ENCODE measurements around the gene ETV5. TPM values are rescaled to one million over a fixed set of nuclear protein-coding genes. Genes with fewer than 3 reads are reported as not detected.

Gene ETV5
- total and polyA plus RNA-seq, 2 of the 4 experiments (the other 2 are of a cell fraction): 15.7 to 20.1 TPM

- Histone ChIP-seq H3K18ac (ENCODE audit: low read depth, low read length) (no peak overlapping the region), H2AK5ac (ENCODE audit: low read depth, low read length) (no peak overlapping the region), H3K56ac (ENCODE audit: extremely low read depth, insufficient read depth, low read length) (no peak overlapping the region), H4K5ac (ENCODE audit: low read depth, low read length) (no peak overlapping the region), H2BK5ac (ENCODE audit: low read depth, low read length, poor library complexity, severe bottlenecking) (no peak overlapping the region), H2AK9ac (replicated peaks; ENCODE audit: low read depth, low read length, poor library complexity) (no peak overlapping the region), H3K14ac (replicated peaks; ENCODE audit: low read depth, low read length) (no peak overlapping the region), H4K8ac (ENCODE audit: low read depth in 2 of 2, low read length in 2 of 2) (no peak overlapping the region), H4K20me1 (ENCODE audit: insufficient read depth, low read length) (no peaks in the 10 kb centered on the region), H3K9me1 (ENCODE audit: insufficient read depth, low read length) (peaks cover 9% of the 10 kb centered on the region; the same call in 1 of the 2 replicates), H3K9me3 (ENCODE audit: control insufficient read depth, insufficient read depth, low read length) (no peaks in the 10 kb centered on the region), H2BK20ac (ENCODE audit: low read depth, low read length) (no peak overlapping the region), H3K27ac (ENCODE audit: insufficient read depth, low read length) (no peak overlapping the region), H3K4me3 (ENCODE audit: insufficient read depth, low read depth, low read length) (no peak overlapping the region), H3K36me3 (ENCODE audit: control insufficient read depth, insufficient read depth, low read length) (peaks cover 24% of the 10 kb centered on the region), H4K91ac (ENCODE audit: insufficient read depth, low read depth, low read length) (no peak overlapping the region), H3K23ac (ENCODE audit: low read depth, low read length) (no peak overlapping the region), H2AFZ (replicated peaks; ENCODE audit: low read length, poor library complexity) (no peak overlapping the region), H2BK120ac (ENCODE audit: low read depth, low read length) (no peak overlapping the region), H3K4ac (ENCODE audit: low read depth, low read length) (no peak overlapping the region), H3K4me2 (ENCODE audit: low read depth, low read length) (no peak overlapping the region), H3K9ac (ENCODE audit: low read depth, low read length) (no peak overlapping the region), H3K4me1 (ENCODE audit: control insufficient read depth, insufficient read depth, low read length) (peaks cover 4% of the 10 kb centered on the region; the same call in 1 of the 2 replicates), H3K79me1 (ENCODE audit: low read depth in 1 of 2, low read length in 2 of 2) (0 out of 4 replicates have a peak, but pooled peaks cover 5 to 9% of the 10 kb centered on the region in 2 experiments), H2BK15ac (ENCODE audit: low read depth, low read length) (no peak overlapping the region), H3K27me3 (ENCODE audit: control insufficient read depth, insufficient read depth, low read length) (no peaks in the 10 kb centered on the region)
- no peak for ATAC-seq (ENCODE audit: low read depth)
- intact Hi-C loops (cut with micrococcal nuclease): no loop called here
- POLR2A ChIA-PET (ENCODE audit: unreplicated experiment): no interaction called here
- CTCF ChIA-PET: interaction anchor here (0.9 kb wide), 1 partner anchor 34 kb away, joined by 4 read pairs; no protein-coding TSS in a partner anchor
- BruUV-seq (replicated peaks): no TSS peak
- dilution Hi-C loops (cut with HindIII; ENCODE audit: low sequenced_read_pairs, unreplicated experiment): no loop called here
- no peak for DNase-seq
- TF ChIP-seq MAZ (IDR thresholded peaks at IDR 0.05; ENCODE audit: borderline replicate concordance, low read depth, low read length) (no peak), ELK1 (IDR thresholded peaks at IDR 0.05; ENCODE audit: borderline replicate concordance, low read depth, low read length) (no peak), CEBPB (IDR thresholded peaks at IDR 0.05; ENCODE audit: low read depth, low read length) (no peak), FOS (IDR thresholded peaks at IDR 0.05; ENCODE audit: low read depth, low read length) (no peak), BHLHE40 (IDR thresholded peaks at IDR 0.05; ENCODE audit: low read depth, low read length) (no peak), RFX5 (IDR thresholded peaks at IDR 0.05; ENCODE audit: low read depth, low read length) (no peak), RCOR1 (IDR thresholded peaks at IDR 0.05; ENCODE audit: insufficient replicate concordance, low read length) (no peak), NFE2L2 (IDR thresholded peaks at IDR 0.05; ENCODE audit: low read depth, low read length) (no peak), CHD1 (IDR thresholded peaks at IDR 0.05; ENCODE audit: low read depth, low read length) (no peak), POLR2A (IDR thresholded peaks at IDR 0.05; ENCODE audit: low read depth, low read length) (no peak), SMC3 (IDR thresholded peaks at IDR 0.05; ENCODE audit: low read depth, low read length) (no peak), MXI1 (IDR thresholded peaks at IDR 0.05; ENCODE audit: borderline replicate concordance, low read depth, low read length) (no peak)
- TF ChIP-seq, protein P1, sequence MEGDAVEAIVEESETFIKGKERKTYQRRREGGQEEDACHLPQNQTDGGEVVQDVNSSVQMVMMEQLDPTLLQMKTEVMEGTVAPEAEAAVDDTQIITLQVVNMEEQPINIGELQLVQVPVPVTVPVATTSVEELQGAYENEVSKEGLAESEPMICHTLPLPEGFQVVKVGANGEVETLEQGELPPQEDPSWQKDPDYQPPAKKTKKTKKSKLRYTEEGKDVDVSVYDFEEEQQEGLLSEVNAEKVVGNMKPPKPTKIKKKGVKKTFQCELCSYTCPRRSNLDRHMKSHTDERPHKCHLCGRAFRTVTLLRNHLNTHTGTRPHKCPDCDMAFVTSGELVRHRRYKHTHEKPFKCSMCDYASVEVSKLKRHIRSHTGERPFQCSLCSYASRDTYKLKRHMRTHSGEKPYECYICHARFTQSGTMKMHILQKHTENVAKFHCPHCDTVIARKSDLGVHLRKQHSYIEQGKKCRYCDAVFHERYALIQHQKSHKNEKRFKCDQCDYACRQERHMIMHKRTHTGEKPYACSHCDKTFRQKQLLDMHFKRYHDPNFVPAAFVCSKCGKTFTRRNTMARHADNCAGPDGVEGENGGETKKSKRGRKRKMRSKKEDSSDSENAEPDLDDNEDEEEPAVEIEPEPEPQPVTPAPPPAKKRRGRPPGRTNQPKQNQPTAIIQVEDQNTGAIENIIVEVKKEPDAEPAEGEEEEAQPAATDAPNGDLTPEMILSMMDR (conservative IDR thresholded peaks at IDR 0.05; ENCODE audit: low read depth, low read length): no peak
- TF ChIP-seq, protein P2, sequence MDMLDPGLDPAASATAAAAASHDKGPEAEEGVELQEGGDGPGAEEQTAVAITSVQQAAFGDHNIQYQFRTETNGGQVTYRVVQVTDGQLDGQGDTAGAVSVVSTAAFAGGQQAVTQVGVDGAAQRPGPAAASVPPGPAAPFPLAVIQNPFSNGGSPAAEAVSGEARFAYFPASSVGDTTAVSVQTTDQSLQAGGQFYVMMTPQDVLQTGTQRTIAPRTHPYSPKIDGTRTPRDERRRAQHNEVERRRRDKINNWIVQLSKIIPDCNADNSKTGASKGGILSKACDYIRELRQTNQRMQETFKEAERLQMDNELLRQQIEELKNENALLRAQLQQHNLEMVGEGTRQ (IDR thresholded peaks at IDR 0.05; ENCODE audit: low read depth, low read length): no peak
- in situ Hi-C loops (cut with MboI; ENCODE audit: low sequenced_read_pairs): no loop called here
- no CpG with 5 or more reads among the region's 3 CpGs for WGBS, 2 experiments (ENCODE audit: extremely low coverage in 2 of 2, insufficient read length in 1 of 2)
Measured at GRCh38 chr3:186060222-186060621, 48.7 kb downstream of the ETV5 start.

All from IMR-90 (cell line).